ENCODE data around the gene PTOV1.

PTOV1 gene

DNA sequence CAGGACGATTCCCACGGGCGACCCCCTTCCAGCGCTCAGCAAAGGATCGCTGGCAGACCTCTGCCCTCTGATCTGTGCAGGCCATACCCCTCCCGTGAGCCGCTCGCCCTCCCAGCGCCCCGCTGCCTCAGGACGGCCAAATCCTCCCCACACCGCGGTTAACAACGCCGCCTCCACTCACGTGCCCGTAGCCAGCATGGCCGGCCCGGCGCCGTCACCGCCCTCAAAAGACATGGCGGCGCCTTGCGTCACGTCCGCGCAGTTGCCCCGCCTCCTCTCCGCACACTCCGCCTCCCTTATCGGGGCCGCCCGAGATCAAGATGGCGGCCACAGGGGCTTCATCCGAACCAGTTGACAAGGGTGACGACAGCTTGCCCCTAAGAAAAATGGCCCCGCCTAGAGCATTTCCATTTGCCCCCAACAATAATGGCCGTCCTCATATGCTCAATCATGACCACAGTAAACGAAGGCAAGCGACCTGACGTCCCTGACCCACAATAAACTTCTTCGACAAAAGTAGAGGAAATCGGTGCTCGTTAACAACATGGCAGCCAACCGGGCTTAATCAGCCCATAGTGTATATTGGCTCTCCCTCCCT is 25.6 kb downstream of the PTOV1 start (continued):
- TF ChIP-seq SP7 (tag by site-specific recombination; IDR thresholded peaks at IDR 0.05) (0 out of 2 replicates have a peak, but pooled peaks have one; percentile 30), GLIS2 (tag by site-specific recombination; IDR thresholded peaks at IDR 0.05) (no peak), ZNF670 (tag by site-specific recombination; IDR thresholded peaks at IDR 0.05; ENCODE audit: low read depth) (no peak), ZSCAN30 (tag by site-specific recombination; IDR thresholded peaks at IDR 0.05) (no peak), ZNF423 (tag by site-specific recombination; IDR thresholded peaks at IDR 0.05) (no peak), ZNF558 (tag by site-specific recombination; IDR thresholded peaks at IDR 0.05) (no peak), YY1 (tag by site-specific recombination; IDR thresholded peaks at IDR 0.05) (peak; percentile 99), ZNF341 (tag by site-specific recombination; IDR thresholded peaks at IDR 0.05; ENCODE audit: low read depth) (no peak), ZNF747 (tag by site-specific recombination; IDR thresholded peaks at IDR 0.05) (no peak), ZFHX2 (tag by site-specific recombination; conservative IDR thresholded peaks at IDR 0.05) (peak; percentile 65), ZNF549 (tag by site-specific recombination; IDR thresholded peaks at IDR 0.05) (no peak), TRIM28 (IDR thresholded peaks at IDR 0.05; ENCODE audit: borderline replicate concordance, low read length) (0 out of 2 replicates have a peak, but pooled peaks have one; percentile 41), ZNF366 (tag by site-specific recombination; conservative IDR thresholded peaks at IDR 0.05) (no peak), ZNF391 (tag by site-specific recombination; IDR thresholded peaks at IDR 0.05; ENCODE audit: borderline replicate concordance, low read depth) (no peak; the same call in 1 of the 2 replicates), ZNF350 (tag by site-specific recombination; IDR thresholded peaks at IDR 0.05) (no peak), ZNF555 (tag by site-specific recombination; conservative IDR thresholded peaks at IDR 0.05) (no peak), ZFP37 (tag by site-specific recombination; IDR thresholded peaks at IDR 0.05) (no peak), ZNF544 (tag by site-specific recombination; IDR thresholded peaks at IDR 0.05) (no peak), ZNF768 (tag by site-specific recombination; IDR thresholded peaks at IDR 0.05) (no peak), ZBTB8A (tag by site-specific recombination; IDR thresholded peaks at IDR 0.05) (no peak; the same call in 1 of the 2 replicates), ZBTB21 (tag by site-specific recombination; IDR thresholded peaks at IDR 0.05) (peak; percentile 81), OVOL3 (tag by site-specific recombination; IDR thresholded peaks at IDR 0.05) (no peak; the same call in 1 of the 2 replicates), ZBTB20 (tag by site-specific recombination; IDR thresholded peaks at IDR 0.05) (no peak)
- TF ChIP-seq, protein P1, sequence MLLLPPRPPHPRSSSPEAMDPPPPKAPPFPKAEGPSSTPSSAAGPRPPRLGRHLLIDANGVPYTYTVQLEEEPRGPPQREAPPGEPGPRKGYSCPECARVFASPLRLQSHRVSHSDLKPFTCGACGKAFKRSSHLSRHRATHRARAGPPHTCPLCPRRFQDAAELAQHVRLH (tag by site-specific recombination; IDR thresholded peaks at IDR 0.05) = no peak
- TF ChIP-seq, protein P2, sequence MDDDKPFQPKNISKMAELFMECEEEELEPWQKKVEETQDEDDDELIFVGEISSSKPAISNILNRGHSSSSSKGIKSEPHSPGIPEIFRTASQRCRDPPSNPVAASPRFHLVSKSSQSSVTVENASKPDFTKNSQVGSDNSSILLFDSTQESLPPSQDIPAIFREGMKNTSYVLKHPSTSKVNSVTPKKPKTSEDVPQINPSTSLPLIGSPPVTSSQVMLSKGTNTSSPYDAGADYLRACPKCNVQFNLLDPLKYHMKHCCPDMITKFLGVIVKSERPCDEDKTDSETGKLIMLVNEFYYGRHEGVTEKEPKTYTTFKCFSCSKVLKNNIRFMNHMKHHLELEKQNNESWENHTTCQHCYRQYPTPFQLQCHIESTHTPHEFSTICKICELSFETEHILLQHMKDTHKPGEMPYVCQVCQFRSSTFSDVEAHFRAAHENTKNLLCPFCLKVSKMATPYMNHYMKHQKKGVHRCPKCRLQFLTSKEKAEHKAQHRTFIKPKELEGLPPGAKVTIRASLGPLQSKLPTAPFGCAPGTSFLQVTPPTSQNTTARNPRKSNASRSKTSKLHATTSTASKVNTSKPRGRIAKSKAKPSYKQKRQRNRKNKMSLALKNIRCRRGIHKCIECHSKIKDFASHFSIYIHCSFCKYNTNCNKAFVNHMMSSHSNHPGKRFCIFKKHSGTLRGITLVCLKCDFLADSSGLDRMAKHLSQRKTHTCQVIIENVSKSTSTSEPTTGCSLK (tag by site-specific recombination; IDR thresholded peaks at IDR 0.05) = no peak
- TF ChIP-seq, protein P3, sequence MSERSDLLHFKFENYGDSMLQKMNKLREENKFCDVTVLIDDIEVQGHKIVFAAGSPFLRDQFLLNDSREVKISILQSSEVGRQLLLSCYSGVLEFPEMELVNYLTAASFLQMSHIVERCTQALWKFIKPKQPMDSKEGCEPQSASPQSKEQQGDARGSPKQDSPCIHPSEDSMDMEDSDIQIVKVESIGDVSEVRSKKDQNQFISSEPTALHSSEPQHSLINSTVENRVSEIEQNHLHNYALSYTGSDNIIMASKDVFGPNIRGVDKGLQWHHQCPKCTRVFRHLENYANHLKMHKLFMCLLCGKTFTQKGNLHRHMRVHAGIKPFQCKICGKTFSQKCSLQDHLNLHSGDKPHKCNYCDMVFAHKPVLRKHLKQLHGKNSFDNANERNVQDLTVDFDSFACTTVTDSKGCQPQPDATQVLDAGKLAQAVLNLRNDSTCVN (tag by site-specific recombination; optimal IDR thresholded peaks at IDR 0.05) = peak; percentile 28
- TF ChIP-seq, protein P4, sequence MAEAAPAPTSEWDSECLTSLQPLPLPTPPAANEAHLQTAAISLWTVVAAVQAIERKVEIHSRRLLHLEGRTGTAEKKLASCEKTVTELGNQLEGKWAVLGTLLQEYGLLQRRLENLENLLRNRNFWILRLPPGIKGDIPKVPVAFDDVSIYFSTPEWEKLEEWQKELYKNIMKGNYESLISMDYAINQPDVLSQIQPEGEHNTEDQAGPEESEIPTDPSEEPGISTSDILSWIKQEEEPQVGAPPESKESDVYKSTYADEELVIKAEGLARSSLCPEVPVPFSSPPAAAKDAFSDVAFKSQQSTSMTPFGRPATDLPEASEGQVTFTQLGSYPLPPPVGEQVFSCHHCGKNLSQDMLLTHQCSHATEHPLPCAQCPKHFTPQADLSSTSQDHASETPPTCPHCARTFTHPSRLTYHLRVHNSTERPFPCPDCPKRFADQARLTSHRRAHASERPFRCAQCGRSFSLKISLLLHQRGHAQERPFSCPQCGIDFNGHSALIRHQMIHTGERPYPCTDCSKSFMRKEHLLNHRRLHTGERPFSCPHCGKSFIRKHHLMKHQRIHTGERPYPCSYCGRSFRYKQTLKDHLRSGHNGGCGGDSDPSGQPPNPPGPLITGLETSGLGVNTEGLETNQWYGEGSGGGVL (tag by site-specific recombination; IDR thresholded peaks at IDR 0.05) = no peak
- TF ChIP-seq, protein P5, sequence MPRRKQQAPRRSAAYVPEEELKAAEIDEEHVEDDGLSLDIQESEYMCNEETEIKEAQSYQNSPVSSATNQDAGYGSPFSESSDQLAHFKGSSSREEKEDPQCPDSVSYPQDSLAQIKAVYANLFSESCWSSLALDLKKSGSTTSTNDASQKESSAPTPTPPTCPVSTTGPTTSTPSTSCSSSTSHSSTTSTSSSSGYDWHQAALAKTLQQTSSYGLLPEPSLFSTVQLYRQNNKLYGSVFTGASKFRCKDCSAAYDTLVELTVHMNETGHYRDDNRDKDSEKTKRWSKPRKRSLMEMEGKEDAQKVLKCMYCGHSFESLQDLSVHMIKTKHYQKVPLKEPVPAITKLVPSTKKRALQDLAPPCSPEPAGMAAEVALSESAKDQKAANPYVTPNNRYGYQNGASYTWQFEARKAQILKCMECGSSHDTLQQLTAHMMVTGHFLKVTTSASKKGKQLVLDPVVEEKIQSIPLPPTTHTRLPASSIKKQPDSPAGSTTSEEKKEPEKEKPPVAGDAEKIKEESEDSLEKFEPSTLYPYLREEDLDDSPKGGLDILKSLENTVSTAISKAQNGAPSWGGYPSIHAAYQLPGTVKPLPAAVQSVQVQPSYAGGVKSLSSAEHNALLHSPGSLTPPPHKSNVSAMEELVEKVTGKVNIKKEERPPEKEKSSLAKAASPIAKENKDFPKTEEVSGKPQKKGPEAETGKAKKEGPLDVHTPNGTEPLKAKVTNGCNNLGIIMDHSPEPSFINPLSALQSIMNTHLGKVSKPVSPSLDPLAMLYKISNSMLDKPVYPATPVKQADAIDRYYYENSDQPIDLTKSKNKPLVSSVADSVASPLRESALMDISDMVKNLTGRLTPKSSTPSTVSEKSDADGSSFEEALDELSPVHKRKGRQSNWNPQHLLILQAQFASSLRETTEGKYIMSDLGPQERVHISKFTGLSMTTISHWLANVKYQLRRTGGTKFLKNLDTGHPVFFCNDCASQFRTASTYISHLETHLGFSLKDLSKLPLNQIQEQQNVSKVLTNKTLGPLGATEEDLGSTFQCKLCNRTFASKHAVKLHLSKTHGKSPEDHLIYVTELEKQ (tag by site-specific recombination; IDR thresholded peaks at IDR 0.05; ENCODE audit: borderline replicate concordance) = no peak
- TF ChIP-seq, protein P6, sequence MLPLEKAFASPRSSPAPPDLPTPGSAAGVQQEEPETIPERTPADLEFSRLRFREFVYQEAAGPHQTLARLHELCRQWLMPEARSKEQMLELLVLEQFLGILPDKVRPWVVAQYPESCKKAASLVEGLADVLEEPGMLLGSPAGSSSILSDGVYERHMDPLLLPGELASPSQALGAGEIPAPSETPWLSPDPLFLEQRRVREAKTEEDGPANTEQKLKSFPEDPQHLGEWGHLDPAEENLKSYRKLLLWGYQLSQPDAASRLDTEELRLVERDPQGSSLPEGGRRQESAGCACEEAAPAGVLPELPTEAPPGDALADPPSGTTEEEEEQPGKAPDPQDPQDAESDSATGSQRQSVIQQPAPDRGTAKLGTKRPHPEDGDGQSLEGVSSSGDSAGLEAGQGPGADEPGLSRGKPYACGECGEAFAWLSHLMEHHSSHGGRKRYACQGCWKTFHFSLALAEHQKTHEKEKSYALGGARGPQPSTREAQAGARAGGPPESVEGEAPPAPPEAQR (tag by site-specific recombination; IDR thresholded peaks at IDR 0.05) = 0 out of 2 replicates have a peak, but pooled peaks have one; percentile 34

Data from HEK293 (cell line).